Fibroblast of skin of left quadriceps (primary cell): ENCODE results near the gene XPA.
A peak's percentile ranks its signal among the peaks of the same experiment; 100 is the strongest.
"Not testable (repeated sequence)": the region's sequence is repeated elsewhere in the genome, so short reads cannot be mapped to it uniquely, and the experiment has no call there.

Experiments
- DNase-seq, 2 experiments: peaks; one replicate each; pipeline ENCODE4 v3.0.0-alpha.2; 2013; ENCODE audit warnings: low read depth in 2 of 2

Gene XPA

DNA sequence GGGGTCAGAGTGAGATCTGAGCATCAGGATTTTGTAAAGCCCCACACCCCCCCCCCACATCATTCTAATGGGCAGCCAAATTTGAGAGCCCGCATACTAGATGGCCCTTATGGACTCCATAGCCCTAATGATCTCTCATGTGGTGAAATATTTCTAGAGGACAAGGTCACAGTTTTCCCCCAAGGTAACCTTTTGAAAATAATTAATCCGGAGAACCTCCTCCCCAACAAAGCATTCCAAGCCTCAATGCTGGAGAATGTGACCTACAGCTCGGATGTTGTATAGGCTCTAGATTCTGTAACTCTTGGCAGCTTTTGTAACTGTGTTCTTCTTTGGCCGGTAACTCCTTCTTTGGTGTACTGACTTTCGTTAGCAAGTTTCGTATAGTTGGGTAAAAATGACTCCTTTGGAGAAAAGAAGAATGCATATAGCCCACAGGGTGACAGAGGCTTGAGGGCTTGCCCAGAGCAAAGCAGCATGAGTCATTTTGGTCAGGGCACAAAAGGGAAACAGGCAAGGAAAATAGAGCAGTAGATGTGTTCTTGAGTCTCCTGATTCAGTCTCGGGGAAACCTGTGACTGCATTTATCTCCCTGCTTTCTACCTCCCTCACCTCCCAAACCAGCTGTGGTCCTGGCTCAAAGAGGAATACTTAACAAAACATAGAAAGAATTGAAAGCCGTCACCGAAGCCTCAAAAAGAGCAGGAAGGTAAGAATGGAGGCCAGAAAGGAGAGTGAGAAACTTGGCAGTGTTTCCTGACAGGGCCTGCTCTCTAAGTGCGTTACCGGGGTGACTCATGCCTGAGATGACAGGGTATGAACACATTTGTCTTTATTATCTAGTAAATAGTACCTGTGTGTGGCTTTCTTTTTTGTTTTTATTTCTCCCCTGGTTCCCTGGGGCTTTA lies 6.6 kb upstream of the XPA start:
- peak in 1 of 2 experiments; percentile 28 for DNase-seq

DNA sequence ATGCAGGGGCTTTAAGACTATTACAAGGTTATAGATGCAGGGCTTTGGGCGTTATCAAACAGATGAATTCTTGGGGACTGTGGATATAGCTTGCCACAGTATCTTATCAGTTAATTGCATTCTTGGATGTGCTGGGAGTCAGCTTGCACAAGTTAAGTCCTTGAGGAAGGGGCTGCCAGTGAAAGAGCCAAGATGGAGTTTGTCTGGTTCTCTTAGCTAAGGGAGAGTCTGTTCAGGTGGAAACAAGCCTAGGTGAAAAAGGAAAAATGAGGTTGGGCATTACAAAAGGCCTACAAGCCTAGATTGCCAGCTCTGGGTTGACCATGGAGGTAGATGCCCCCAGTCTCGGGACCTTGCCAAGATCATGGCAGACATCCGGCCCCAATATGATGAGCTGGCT lies 2.7 kb upstream of the XPA start:
- DNase-seq: not testable (repeated sequence)

DNA sequence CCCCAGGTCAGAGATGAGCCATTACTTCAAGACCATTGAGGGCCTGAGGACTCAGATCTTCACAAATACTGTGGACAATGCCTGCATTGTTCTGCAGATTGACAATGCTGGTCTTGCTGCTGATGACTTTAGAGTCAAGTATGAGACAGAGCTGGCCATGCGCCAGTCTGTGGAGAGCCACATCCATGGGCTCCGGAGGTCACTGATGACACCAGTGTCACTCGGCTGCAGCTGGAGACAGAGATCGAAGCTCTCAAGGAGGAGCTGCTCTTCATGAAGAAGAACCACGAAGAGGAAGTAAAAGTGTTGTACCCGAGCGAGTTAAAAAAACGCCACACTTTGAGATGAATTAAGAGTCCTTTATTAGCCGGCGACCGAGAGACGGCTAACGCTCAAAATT lies 2.1 kb upstream of the XPA start:
- DNase-seq: not testable (repeated sequence)

DNA sequence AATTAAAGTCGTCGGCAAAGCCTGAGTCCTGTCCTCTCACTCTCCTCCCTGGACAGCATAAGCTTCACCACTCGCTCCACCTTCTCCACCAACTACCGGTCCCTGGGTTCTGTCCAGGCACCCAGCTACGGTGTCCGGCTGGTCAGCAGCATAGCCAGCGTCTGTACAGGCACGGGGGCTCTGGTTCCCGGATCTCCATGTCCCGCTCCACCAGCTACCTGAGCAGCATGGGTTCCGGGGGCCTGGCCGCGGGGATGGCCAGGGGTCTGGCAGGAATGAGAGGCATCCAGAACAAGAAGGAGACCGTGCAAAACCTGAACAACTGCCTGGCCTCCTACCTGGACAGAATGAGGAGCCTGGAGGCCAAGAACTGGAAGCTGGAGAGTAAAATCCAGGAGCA lies 1.7 kb upstream of the XPA start:
- no peak for DNase-seq

DNA sequence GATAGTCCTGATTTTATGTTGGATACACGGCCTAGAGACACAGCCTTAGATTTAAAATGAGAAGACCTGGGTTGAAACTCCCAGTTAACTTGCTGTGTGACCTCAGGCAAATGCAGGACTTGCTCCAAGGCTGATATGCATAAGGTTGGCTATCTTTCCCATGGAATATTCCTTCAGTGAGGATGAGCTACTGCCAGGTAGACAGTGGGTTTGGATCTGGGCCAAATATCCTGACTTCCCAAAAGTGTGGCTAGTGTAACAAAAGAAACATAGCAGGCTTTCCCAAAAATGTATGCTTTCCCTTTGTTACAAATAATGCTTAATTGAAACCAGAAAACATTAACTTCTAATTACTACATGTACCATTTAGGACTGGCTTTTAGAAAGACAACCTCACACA lies 697 bp upstream of the XPA start:
- DNase-seq: no peak

DNA sequence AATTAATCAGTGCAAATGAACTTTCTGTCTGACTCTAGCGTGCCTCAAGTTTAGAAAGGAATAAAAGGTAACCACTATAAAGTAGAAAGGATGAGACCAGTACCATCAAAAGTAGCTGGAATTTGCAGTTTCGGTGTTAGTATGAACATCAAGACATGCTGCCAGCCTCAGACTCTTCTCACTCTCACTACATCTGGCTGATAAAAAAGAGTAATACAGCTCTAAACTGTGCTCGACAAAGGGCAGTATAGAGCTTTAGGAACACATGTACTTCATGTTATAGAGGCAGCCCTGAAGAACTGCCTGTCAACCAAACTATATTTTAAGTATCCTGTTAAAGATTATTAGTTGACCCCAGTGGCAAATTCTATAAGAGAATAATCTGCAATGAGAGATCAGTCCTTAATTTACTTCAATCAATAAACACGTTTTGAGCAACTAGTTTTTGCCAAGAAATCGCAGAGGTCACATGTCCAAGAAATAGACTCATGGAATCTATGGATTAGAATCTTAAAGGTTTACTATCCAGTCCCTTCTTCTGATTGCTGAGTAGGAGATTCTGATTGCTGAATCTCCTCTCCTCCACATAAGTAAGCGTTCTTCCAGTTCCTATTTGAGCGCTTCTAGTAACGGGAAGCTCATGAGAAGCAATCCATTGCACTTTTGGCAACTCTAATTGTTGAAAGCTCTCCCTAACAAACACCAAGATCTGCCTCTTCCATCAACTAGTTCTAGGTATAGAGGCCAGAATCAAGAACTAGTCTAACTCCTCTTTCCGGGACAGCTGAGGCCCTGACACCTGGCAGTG lies 941 bp downstream of the XPA start:
- peak in 1 of 2 experiments; percentile 2 for DNase-seq

DNA sequence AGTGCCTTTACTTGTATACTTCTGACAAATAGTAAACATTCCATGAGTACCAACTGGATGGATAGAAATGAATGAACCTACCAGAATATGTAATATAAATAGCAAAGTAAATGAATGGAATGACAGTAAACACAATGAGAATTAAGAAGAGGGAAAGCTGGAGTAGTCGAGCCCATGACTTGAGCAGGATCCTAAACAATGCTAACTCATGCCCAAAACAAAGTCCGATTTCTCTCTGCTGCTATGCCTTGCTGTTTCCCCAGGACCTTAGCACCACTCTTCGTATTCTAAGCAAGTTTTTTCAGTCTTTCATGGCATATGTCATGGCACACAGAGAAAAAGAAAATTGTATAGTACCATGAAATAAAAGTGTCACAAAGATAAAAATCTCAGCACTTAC lies 1.8 kb downstream of the XPA start:
- DNase-seq: no peak

DNA sequence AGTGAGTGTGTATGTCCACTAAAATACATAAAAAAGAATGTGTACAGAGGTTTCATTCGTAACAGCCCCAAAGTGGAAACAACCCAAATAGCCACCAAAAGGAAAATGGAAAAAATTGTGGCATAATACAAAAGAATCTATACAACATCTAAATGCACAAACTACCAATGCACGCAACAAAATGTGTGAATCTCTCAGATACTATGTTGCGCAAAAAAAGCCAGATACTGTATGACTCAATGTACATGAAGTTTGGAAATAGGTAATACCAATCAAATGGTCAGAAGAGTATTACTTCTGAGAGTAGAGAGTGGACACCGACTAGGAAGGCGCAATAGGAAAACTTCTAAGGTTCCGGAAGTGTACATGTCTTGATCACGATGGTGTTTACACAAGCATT lies 2.4 kb downstream of the XPA start:
- DNase-seq: no peak

DNA sequence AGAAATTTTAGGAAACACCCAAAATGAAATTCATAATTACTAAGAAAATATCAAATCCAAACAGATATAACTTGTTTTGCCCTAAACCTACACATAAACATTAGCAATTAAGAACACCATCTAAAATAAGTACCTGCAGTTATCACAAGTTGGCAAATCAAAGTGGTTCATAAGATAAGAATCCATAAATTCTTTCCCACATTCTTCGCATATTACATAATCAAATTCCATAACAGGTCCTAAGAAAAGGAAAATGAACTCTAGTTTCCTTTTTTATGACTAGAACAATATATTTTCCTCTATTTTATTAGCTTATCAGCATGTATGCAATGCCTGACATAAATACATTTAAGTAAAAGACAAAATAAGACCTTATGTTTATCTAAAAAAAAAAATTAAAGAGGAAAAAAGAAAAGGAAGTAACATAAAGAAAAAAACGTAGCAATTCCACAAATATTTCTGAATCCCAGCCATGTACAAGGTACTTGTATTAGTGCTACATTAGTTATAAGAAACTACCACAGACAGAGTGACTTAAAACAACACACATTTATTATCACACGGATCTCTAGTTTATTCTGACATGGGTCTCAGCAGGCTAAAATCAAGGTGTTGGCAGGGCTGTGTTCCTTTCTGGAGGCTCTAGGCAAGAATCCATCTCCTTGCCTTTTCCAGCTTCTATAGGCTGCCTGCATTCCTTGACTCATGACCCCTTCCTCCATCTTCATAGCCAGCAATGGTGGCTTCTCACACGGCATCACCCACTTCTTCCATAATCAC lies 7.5 kb downstream of the XPA start:
- peak in 1 of 2 experiments; percentile 4 for DNase-seq

DNA sequence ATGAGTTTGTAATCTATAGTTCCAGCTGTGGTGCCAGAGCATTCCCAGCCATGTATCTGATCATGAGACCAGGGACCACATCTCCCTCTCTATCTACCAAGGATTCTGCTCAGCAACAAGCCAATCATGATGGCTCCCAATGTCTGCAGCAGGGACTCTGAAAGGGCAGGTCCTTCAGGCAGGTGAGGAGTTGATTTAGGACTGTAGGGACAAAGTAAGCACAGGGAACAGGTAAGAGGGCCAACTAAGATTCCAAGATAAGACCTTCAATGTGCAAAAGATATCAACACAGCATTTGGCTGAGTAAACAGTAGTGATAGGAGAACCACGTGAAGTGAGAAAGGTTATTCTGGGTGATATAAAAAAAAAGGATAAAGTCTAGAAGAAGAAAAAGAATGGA lies 8.5 kb downstream of the XPA start:
- DNase-seq: no peak

DNA sequence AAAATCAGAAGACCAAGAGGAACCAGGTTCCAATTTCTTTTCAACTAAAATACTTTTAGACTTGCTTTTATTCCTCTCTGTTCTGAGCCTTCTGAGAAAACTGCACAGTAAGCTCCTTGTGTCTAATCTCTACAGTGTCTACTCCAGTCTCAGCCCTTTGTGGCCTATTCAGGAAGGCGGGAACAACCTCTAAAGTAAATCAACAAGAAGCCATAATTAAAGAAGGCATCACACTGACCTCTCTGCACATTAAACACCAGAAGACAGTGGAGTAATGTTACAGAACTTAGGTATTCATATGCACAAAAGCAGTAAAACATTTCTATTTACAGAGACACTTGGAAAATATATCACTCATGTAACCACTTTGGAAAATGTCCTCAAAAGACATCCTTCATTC lies 14.9 kb downstream of the XPA start:
- no peak for DNase-seq

DNA sequence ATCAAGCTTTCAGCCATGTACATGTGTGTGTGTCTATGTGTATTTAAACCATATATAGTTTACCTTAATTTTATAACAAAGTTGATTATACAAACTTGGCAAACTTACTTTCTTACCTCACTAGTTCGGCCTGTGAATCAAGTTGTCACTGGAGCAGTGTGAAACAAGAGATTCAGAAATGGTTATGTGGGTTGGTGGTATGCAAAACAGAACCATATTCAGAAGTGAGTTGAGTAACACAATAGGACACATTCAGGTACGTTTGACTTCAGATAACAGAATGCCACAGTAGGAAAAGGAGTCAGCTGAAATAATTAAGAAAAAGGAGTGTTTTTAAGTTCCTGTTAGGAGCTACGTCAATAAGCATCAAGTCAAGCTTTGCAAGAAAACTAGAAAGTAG lies 21.5 kb downstream of the XPA start:
- no peak for DNase-seq

DNA sequence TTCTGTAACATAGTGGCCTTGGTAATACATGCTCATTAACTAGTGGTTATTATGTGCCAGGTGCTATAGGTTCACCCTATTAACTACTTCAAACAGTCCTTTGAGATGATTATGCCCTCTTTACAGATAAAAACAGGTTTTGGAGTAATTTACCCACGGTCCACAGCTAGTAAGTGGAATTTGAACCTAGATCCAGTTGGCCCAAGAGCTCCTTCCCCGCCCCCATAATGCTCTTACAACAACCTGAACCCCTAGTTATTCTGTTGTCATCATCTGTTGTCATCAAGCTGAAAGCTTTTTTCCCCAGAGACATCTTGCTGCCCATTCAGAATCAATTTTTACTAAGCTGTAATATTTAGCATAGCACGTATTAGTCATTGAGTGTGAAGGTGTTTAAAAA lies 23.2 kb downstream of the XPA start:
- no peak for DNase-seq

DNA sequence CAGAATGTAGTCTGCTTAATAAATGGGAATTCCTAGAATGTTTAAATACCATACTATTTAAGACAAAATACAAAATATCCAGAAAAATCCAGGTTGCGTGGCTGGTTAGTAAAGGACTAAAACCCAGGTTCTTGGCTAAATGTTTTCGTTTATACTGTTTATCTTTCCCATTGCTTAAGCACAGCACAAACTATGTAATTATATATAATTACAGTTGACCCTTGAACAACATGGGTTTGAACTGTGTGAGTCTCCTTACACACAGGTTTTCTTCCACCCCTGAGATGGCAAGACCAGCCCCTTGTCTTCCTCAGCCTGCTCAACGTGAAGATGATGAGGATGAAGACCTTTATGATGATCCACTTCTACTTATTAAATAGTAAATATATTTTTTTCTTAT lies 24.7 kb downstream of the XPA start:
- no peak for DNase-seq

DNA sequence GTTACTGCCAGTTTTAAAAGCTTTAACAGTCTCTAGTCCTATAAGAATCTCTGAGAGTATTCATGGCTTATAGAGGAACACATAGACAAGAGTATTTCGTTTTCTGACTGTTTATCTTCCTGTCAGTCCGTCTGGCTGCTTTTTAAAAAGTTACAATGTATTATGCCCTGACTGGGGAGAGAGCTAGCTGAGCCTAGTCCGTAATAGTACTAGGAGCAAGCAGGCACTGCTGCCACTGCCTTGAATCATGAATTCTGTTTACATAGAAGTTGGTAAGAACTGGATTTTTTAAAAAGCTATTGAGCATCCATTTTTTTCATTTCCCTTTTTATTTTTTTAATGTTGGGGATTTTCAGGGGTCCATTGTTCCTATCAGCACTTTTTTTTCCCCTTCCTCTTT lies 26.6 kb downstream of the XPA start:
- DNase-seq: no peak

DNA sequence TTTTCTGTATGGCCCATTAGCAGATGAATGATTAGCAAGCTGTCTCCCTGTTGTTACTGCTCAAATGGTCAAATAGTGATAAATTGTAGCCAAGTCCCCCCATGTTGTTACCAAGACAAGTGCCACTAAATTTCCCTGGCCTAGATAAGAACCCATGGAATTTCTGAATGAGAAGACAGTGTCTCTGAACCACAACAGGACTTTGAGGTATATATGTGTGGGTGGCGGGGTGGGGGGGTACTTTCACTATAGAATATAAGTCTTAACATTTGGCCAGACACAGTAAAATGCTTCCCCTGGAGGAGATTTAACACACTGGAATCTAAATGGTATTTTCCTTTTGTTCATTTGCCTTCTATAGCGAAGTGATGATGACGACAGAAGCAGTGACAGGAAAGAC lies 28.7 kb downstream of the XPA start:
- DNase-seq: no peak

DNA sequence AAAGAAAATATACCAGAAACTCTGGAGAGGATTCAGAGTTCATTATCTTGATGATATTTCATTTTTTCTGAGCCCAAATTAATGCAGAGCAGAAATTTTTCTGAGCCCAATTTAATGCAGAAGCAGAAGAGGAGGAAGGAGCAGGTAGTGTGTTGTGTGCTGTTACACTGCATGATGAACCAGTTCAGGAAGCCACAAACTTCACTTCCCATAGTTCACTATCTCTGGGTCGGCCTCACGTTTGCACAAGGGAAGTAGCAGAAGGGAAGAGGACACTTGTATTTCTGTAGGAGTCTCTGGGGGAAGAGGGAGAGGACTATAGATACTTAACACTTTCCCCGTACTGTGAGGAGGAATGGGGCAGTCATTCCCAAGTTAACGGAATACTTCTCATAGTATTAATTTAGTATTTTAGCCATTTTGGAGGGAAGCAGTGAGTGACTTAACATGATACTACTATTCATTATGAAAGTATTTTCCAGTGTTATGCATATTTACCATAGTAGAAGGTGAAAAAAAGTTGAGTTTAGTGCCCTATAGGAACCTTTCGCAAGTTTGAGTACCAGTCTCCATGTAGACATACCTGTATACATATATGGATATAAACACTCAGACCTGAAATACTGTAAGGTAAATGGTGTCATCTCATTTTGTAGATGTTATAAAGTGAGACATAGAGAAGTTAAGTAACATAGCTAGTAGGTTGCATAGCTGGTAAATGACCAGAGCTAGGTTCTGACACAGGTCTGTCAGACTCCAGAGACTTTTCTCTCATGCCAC lies 30.0 kb downstream of the XPA start:
- DNase-seq: no peak

DNA sequence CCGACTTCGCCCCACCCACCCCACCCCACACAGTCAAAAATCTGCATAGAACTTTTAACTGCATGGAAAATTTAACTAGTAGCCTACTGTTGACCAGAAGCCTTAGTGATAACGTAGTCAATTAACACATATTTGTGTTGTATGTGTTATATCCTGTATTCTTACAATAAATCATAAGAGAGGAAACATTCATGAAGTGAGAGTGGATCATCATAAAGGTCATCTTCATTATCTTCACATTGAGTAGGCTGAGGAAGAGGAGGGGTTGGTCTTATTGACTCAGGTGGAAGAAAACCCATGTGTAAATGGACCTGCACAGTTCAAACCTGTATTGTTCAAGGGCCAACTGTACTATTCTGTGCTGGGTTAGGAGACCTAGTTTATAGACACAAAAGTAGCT lies 31.4 kb downstream of the XPA start:
- DNase-seq: no peak

DNA sequence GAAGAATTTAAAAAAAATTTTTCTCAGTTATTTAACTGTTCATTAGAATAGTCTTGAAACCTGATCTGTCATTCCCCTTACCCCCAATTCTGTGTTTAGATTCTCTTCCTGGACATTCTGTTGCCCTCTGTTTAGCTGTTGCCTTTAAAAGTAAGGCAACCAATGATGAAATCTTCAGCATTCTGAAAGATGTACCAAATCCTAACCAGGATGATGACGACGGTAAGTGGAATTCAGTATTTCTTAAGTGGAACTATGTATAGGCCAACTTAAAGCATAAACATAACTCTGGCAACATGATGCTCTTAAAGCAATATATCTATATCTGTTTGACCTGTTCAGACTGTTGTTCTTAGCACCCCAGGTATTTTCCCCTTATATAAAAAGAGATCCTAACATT lies 36.3 kb downstream of the XPA start:
- DNase-seq: no peak

DNA sequence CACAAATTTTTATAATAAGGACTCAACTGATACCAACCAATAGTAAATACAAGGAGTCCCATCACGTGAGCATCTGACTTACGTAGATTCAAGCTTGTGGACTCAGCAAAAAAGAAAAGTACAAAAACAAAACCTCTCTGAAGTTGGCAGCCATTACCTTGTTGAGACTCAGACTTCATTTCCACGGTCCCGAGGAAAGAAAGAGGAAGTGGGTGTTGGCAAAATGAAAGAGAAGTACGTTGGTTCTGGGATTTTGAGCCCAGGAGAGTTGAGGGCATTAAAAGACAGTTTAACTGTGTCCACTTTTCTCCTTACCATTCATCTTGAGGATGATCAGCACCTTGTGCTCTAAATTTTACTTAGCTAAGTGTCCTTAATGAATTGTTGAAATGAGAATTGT lies 36.8 kb downstream of the XPA start:
- no peak for DNase-seq

DNA sequence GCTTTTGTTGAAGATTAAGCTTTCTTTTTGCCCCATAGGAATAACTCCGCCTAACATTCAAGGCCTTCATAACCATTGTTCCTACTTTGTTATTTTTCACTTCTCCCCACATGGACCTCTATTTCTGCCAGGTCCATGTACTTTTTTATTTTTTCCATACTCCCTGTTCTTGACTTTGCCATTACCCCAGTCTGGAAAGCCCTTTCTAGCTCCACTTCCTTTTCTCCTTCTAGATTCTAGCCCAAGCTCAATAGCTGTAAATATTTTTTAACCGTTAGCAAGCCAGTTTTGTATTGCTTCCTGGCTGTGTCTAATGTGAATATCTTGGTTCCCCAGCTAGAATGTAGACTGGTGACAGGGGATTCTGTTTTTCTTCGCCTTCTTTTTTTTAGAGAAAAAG lies 37.4 kb downstream of the XPA start:
- DNase-seq: no peak

DNA sequence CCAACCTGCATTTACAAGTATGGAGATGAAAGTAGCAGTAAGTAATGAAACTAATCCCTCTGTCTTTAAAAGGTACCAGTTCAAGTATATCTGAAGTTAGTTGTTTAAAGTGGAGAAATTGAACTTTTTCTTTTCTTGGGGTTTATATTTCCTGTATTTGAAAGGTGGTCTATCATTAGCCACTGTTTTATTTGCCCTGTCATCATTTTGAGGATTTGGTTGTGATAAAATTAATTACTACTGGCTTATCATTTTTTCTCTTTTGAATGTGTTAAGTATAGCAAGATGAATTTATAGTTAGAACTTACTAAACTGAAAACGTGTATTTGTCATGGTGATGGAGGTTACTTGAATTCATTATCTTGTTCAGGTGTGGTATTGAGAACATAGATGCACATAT lies 38.4 kb downstream of the XPA start:
- DNase-seq: no peak
